Measurements from ENCODE around the gene POMGNT2.
"Not testable (repeated sequence)": the region's sequence is repeated elsewhere in the genome, so short reads cannot be mapped to it uniquely, and the experiment has no call there.

POMGNT2 gene

DNA sequence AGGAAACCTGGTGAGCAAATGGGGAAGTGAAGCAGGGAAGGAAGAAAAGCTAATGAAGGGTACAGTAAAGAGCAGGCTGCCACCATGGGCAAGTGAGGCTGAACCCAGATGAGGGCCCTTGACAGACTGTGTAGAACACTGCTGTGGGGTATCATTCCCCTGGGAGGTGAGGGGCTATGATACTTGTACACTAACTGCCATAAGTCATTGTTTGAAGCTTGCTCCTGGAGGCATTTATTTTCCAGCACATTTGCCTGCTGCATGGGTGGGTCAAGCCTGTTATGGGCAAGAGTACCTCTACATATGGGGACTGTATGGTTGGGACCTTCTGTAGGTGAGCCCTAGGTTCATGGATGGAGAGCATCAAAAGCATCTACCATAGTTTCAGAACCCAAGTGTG, 57.4 kb downstream of the POMGNT2 start:
- Histone ChIP-seq H3K27ac (no peak overlapping the region), H3K4me1 (ENCODE audit: control insufficient read depth in 1 of 2, insufficient read depth in 1 of 2, low read depth in 1 of 2, low read length in 1 of 2) (no peaks in the 10 kb centered on the region), H3K4me3 (ENCODE audit: low read depth in 1 of 2, low read length in 1 of 2) (no peak overlapping the region), H3K9me3 (peaks cover 6% of the 10 kb centered on the region), H3K36me3 (no peaks in the 10 kb centered on the region), H3K27me3 (no peaks in the 10 kb centered on the region)
- TF ChIP-seq, protein P1, sequence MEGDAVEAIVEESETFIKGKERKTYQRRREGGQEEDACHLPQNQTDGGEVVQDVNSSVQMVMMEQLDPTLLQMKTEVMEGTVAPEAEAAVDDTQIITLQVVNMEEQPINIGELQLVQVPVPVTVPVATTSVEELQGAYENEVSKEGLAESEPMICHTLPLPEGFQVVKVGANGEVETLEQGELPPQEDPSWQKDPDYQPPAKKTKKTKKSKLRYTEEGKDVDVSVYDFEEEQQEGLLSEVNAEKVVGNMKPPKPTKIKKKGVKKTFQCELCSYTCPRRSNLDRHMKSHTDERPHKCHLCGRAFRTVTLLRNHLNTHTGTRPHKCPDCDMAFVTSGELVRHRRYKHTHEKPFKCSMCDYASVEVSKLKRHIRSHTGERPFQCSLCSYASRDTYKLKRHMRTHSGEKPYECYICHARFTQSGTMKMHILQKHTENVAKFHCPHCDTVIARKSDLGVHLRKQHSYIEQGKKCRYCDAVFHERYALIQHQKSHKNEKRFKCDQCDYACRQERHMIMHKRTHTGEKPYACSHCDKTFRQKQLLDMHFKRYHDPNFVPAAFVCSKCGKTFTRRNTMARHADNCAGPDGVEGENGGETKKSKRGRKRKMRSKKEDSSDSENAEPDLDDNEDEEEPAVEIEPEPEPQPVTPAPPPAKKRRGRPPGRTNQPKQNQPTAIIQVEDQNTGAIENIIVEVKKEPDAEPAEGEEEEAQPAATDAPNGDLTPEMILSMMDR (IDR thresholded peaks at IDR 0.05), result no peak

DNA sequence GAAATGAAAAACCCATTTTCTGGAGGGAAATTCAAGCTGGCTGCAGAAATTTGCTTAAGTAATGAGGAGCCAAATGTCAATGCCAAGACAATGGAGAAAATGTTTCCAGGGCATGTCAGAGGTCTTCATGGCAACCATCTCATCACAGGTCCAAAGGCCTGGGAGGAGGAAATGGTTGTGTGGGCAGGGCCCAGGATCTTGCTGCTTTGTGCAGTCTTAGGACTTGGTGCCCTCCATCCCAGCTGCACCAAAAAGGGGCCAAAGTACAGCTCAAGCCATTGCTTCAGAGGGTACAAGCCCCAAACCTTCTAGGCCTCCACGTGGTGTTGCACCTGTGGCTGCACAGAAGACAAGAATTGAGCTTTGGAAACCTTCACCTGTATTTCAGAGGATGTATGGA, 59.3 kb downstream of the POMGNT2 start:
- Histone ChIP-seq H3K36me3 (no peaks in the 10 kb centered on the region), H3K9me3 (peaks cover 6% of the 10 kb centered on the region), H3K27ac (no peak overlapping the region), H3K4me3 (ENCODE audit: low read depth in 1 of 2, low read length in 1 of 2) (no peak overlapping the region), H3K4me1 (ENCODE audit: control insufficient read depth in 1 of 2, insufficient read depth in 1 of 2, low read depth in 1 of 2, low read length in 1 of 2) (no peaks in the 10 kb centered on the region), H3K27me3 (no peaks in the 10 kb centered on the region)
- TF ChIP-seq, protein P1 (IDR thresholded peaks at IDR 0.05), result no peak

DNA sequence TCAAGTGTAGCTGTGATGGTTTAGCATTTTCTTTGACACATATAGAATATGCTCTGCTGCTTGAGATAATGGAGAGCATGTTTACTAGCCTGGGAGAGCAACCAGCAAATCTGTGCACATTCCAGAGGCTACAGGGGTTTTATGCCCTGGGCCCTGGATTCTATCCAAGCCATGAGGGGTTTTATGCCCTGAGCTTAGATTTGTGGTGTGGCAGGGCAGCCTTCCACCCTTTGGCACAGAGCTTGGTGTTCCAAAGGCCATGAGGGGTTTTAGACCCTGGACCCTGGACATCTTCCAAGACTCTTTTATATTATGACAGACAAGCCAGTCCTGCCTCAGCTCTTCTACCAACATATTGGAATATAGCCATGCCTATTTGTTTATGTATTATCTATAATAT, 60.8 kb downstream of the POMGNT2 start:
- not testable (repeated sequence) for H3K9me3 ChIP-seq; H3K4me3 ChIP-seq (ENCODE audit: low read depth in 1 of 2, low read length in 1 of 2); H3K4me1 ChIP-seq (ENCODE audit: control insufficient read depth in 1 of 2, insufficient read depth in 1 of 2, low read depth in 1 of 2, low read length in 1 of 2); H3K27ac ChIP-seq; H3K36me3 ChIP-seq; H3K27me3 ChIP-seq

DNA sequence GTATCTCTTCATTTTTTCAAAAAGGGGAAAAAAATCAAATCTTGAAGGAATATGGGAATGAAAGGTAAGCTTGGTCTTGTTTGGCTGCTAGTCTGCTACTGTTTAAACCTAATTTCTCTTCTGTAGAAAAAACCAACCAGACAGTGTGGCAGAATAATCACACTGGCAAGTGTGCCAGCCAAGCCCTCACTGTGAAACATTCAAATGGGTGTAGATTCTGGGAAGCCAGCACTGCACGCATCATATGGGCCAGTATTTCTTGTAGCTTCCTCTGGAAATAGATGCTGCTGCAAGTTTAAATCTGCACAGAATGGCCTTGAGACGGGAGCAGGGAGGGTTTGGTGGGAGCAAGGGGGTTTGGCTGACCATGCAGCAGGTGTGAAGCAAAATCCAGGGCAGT, 62.1 kb downstream of the POMGNT2 start:
- Histone ChIP-seq H3K27me3 (no peaks in the 10 kb centered on the region), H3K9me3 (peaks cover 6% of the 10 kb centered on the region), H3K4me3 (ENCODE audit: low read depth in 1 of 2, low read length in 1 of 2) (no peak overlapping the region), H3K27ac (no peak overlapping the region), H3K36me3 (no peaks in the 10 kb centered on the region), H3K4me1 (ENCODE audit: control insufficient read depth in 1 of 2, insufficient read depth in 1 of 2, low read depth in 1 of 2, low read length in 1 of 2) (no peaks in the 10 kb centered on the region)
- TF ChIP-seq, protein P1 (IDR thresholded peaks at IDR 0.05), result no peak

DNA sequence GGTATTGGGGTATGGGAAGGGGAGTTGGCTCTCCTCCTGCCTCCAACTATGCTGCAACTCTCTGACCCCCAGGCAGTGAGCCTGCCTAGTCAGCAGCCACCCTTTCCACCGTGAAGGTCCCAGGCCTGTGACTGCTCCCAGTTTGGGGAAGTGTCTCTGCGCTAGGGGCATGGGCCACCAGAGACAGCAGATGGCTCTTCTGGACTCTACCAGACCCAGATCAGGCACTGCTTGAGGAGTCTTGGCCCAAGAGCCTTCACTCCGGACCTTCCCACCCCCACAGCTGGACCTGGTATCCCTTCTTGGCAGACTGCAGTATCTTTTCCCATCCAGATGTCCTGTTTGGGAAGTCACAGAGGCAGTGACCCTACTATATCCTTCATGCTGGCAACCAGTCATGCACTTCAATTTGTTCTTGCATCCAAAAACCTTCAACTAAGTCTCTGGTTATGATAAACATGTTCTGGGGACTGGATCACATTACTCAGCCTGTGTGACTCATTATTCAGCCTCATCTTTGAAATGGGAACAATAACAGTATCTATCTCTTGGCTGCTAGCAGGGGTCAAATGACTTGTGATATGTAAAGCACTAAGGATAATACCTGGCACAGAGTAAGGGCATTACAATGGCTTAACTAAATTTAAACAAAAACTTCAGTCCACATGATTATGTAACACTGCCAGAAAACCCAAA, 62.7 kb downstream of the POMGNT2 start:
- no peaks in the 10 kb centered on the region for H3K27me3 ChIP-seq
- no peaks in the 10 kb centered on the region for H3K36me3 ChIP-seq
- no peaks in the 10 kb centered on the region for H3K4me1 ChIP-seq (ENCODE audit: control insufficient read depth in 1 of 2, insufficient read depth in 1 of 2, low read depth in 1 of 2, low read length in 1 of 2)
- TF ChIP-seq, protein P1 (IDR thresholded peaks at IDR 0.05), result no peak
- no peak overlapping the region for H3K4me3 ChIP-seq (ENCODE audit: low read depth in 1 of 2, low read length in 1 of 2)
- H3K27ac ChIP-seq, result no peak overlapping the region
- peaks cover 6% of the 10 kb centered on the region for H3K9me3 ChIP-seq

DNA sequence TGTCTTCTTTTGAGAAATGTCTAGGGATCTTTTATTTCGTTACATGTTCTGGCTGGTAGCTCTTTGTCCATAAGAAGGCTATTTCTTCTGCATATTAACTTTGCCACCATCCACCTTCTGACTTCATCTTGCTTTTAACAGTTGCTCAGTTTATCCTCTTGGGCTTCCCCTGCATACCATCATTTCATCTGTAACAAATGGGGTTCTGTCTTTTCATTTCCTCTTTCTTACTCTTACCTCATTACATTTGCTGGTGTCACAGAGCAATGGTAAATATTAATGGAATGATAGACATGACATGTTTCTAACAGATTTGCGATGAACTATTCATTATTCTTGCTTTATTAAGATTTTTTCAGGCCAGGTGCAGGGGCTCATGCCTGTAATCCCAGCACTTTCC, 64.4 kb downstream of the POMGNT2 start:
- Histone ChIP-seq H3K4me1 (ENCODE audit: control insufficient read depth in 1 of 2, insufficient read depth in 1 of 2, low read depth in 1 of 2, low read length in 1 of 2) (no peaks in the 10 kb centered on the region), H3K27ac (no peak overlapping the region), H3K4me3 (ENCODE audit: low read depth in 1 of 2, low read length in 1 of 2) (no peak overlapping the region), H3K36me3 (no peaks in the 10 kb centered on the region), H3K27me3 (no peaks in the 10 kb centered on the region), H3K9me3 (peaks cover 6% of the 10 kb centered on the region)
- TF ChIP-seq, protein P1 (IDR thresholded peaks at IDR 0.05), result no peak

Data from neutrophil (primary cell).